Osteocyte (in vitro differentiated cells): ENCODE measurements around the gene GRN. TPM values are rescaled to one million over a fixed set of nuclear protein-coding genes. Genes with fewer than 3 reads are reported as not detected.
"Not testable (repeated sequence)": the region's sequence is repeated elsewhere in the genome, so short reads cannot be mapped to it uniquely, and the experiment has no call there.

Source experiments
- DNase-seq: peaks from one replicate; pipeline ENCODE4 v3.0.0; 2021; ENCODE audit warnings: mixed read lengths; ENCODE audit not compliant: unreplicated experiment; ENCODE audit errors: extremely low spot score
- H3K27ac Mint-ChIP-seq: one replicate; pipeline ENCODE4 v1.8.0; 2021; ENCODE audit warnings: mild to moderate bottlenecking, mixed read lengths; ENCODE audit not compliant: unreplicated experiment
- H3K27me3 Mint-ChIP-seq: one replicate; pipeline ENCODE4 v1.8.0; 2021; ENCODE audit warnings: mixed read lengths; ENCODE audit not compliant: unreplicated experiment
- H3K36me3 Mint-ChIP-seq: one replicate; pipeline ENCODE4 v1.8.0; 2021; ENCODE audit warnings: mixed read lengths; ENCODE audit not compliant: unreplicated experiment
- H3K4me1 Mint-ChIP-seq: one replicate; pipeline ENCODE4 v1.8.0; 2021; ENCODE audit warnings: mixed read lengths; ENCODE audit not compliant: unreplicated experiment
- H3K4me3 Mint-ChIP-seq: one replicate; pipeline ENCODE4 v1.8.0; 2021; ENCODE audit warnings: mild to moderate bottlenecking, moderate library complexity, mixed read lengths; ENCODE audit not compliant: unreplicated experiment
- H3K9me3 Mint-ChIP-seq: one replicate; pipeline ENCODE4 v1.8.0; 2021; ENCODE audit warnings: mixed read lengths; ENCODE audit not compliant: unreplicated experiment
- CTCF ChIP-seq: fragments of 200-600 bp; sonication (generic); IDR thresholded peaks from 2 replicates; pipeline ENCODE4 v1.5.0; 2021; ENCODE audit warnings: antibody characterized with exemption, mild to moderate bottlenecking, moderate library complexity
- total RNA-seq: library from RNA; stranded (reverse); gene quantifications from 2 replicates; pipeline ENCODE4 v1.2.1, GENCODE V29; 2021

Gene GRN
- total RNA-seq, 1 donor from 2014 or later, result 574 TPM

DNA sequence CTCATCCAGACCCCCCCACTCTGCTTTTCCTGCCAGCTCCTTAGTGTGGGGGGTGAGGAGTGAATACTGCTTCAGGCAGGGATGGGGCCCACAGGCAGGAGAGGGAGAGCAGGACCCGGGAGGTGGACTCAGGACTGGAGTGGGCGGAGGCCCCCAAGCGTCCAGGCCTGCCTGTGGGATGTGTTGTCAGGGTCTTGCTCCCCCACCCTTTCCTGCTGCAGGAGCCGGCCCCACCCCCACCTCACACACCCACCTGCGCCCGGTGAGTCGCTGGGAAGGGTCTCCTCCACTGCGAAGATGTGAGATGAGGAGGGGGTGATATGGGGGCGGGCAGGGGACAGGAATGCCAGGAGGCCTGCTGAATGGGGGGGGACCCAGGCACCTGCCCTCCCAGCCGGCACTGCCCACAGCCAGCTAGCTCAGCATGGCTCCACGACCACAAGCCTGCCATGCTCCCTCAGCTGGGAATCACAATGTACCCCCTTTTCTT lies 17.4 kb downstream of the GRN start:
- H3K9me3 Mint-ChIP-seq, result no peaks in the 10 kb centered on the region
- peaks cover 17% of the 10 kb centered on the region for H3K4me1 Mint-ChIP-seq
- TF ChIP-seq CTCF, result no peak
- H3K4me3 Mint-ChIP-seq, result peak overlapping the region; percentile 68
- no peak overlapping the region for H3K27ac Mint-ChIP-seq
- H3K36me3 Mint-ChIP-seq, result no peaks in the 10 kb centered on the region
- peaks cover 25% of the 10 kb centered on the region for H3K27me3 Mint-ChIP-seq
- peak; percentile 79 for DNase-seq

DNA sequence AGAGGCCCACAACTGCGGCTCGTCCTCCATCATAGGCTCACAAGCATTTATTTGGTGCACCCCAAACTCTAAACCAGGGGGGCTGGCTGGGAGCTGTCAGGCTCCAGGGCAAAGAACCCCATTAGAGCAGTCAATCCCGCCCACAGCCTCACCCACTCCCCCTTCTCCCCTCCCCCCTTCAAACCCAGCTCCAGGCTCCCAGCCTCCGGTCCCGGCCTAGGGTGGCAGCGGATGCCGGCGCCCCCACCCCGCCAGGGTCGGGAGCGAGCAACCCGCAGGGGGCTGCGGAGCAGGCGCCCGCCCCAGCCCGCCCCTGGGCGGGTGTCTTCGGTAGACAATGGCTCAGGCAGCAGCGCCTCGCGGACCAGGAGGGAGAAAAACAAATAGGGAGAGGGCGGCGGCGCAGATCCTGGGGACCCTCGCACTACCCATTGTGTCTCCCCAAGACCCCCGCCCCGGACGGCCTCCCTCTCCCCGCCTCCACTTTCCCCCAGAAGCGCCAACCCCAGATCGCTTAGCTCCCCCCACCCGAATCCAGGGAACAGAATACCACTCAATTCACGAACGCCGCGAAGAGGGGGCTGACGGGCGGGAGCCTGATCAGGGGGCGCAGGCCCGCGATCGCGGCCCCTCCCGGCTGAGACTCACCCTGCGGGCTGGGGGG lies 18.0 kb downstream of the GRN start:
- no peaks in the 10 kb centered on the region for H3K9me3 Mint-ChIP-seq
- peaks cover 17% of the 10 kb centered on the region for H3K4me1 Mint-ChIP-seq
- H3K4me3 Mint-ChIP-seq, result peak overlapping the region; percentile 79
- H3K27ac Mint-ChIP-seq, result no peak overlapping the region
- H3K27me3 Mint-ChIP-seq, result peaks cover 28% of the 10 kb centered on the region
- no peak for TF ChIP-seq CTCF
- DNase-seq, result peak; percentile 84
- no peaks in the 10 kb centered on the region for H3K36me3 Mint-ChIP-seq

GRCh38 chr17:44363613-44364159 lies 18.6 kb downstream of the GRN start, which contains the start of gene FAM171A2:
TSS of gene FAM171A2 (minus strand) at chr17:44363853. CDS start at chr17:44363714, 139 bp downstream.
- peaks cover 17% of the 10 kb centered on the region for H3K4me1 Mint-ChIP-seq
- H3K9me3 Mint-ChIP-seq, result no peaks in the 10 kb centered on the region
- peaks cover 28% of the 10 kb centered on the region for H3K27me3 Mint-ChIP-seq
- TF ChIP-seq CTCF, result peak; percentile 92
- peak within 1 kb of the TSS; percentile 79 for H3K4me3 Mint-ChIP-seq
- H3K36me3 Mint-ChIP-seq, result no peaks in the 10 kb centered on the region
- peak; percentile 92 for DNase-seq
- H3K27ac Mint-ChIP-seq, result no peak within 1 kb of the TSS

- not testable (repeated sequence) for H3K36me3 Mint-ChIP-seq, DNase-seq, H3K9me3 Mint-ChIP-seq, H3K27ac Mint-ChIP-seq
- Mint-ChIP-seq H3K4me3 (peak overlapping the region; percentile 53), H3K27me3 (peaks cover 28% of the 10 kb centered on the region), H3K4me1 (peaks cover 17% of the 10 kb centered on the region)
Measured at GRCh38 chr17:44365051-44365450, 19.9 kb downstream of the GRN start.

GRCh38 chr17:44367231-44367979 lies 22.3 kb downstream of the GRN start:
- H3K27me3 Mint-ChIP-seq, result peaks cover 36% of the 10 kb centered on the region
- TF ChIP-seq CTCF, result no peak

DNA sequence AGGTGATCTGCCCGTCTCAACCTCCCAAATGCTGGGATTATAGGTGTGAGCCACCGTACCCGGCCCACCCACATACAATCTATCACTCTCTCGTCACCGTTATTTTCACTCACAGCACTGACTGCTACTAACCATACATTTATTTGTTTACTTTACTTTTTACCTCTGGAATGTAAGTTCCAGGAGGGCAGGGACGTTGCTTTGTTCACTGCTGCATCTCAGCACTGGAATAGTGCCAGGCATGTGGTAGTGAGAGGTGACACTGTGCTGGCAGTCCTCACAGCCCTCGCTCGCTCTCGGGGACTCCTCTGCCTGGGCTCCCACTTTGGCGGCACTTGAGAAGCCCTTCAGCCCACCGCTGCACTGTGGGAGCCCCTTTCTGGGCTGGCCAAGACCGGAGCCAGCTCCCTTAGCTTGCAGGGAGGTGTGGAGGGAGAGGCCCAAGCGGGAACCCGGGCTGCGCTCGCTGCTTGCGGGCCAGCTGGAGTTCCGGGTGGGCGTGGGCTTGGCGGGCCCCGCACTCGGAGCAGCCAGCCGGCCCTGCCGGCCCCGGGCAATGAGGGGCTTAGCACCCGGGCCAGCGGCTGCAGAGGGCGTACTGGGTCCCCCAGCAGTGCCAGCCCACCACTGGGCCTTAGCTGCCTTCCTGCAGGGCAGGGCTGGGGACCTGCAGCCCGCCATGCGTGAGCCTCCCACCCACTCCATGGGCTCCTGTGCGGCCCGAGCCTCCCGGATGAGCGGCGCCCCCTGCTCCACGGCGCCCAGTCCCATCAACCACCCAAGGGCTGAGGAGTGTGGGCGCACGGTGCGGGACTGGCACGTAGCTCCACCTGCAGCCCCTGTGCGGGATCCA lies 23.5 kb downstream of the GRN start:
- not testable (repeated sequence) for DNase-seq, H3K36me3 Mint-ChIP-seq, H3K9me3 Mint-ChIP-seq, H3K27ac Mint-ChIP-seq, H3K4me3 Mint-ChIP-seq, H3K4me1 Mint-ChIP-seq
- H3K27me3 Mint-ChIP-seq, result peaks cover 36% of the 10 kb centered on the region

More at GRCh38 chr17:44367231-44367979, 22.3 kb downstream of the GRN start:
- DNase-seq, result no peak
- Mint-ChIP-seq H3K36me3 (no peaks in the 10 kb centered on the region), H3K27ac (no peak overlapping the region), H3K4me3 (no peak overlapping the region), H3K9me3 (no peaks in the 10 kb centered on the region), H3K4me1 (no peaks in the 10 kb centered on the region)

GRCh38 chr17:44369414-44370023 lies 24.4 kb downstream of the GRN start:
- not testable (repeated sequence) for H3K27ac Mint-ChIP-seq, DNase-seq, H3K9me3 Mint-ChIP-seq, H3K36me3 Mint-ChIP-seq, H3K4me3 Mint-ChIP-seq, H3K4me1 Mint-ChIP-seq
- peaks cover 36% of the 10 kb centered on the region for H3K27me3 Mint-ChIP-seq
